Stimulated activated CD8-positive, alpha-beta memory T cell treated with anti-CD3 and anti-CD28 coated beads, Interleukin-15, amount 100 ng/mL, for 1 hour (primary cell): ENCODE data around the gene NSD1.
"Not testable (repeated sequence)": the region's sequence is repeated elsewhere in the genome, so short reads cannot be mapped to it uniquely, and the experiment has no call there.

Source experiments
- DNase-seq: peaks from one replicate; pipeline ENCODE4 v3.0.0-alpha.2; 2020; ENCODE audit warnings: low read depth

The NSD1 gene

GRCh38 chr5:177330991-177331842 is 197.6 kb downstream of the NSD1 start:
- no peak for DNase-seq

DNA sequence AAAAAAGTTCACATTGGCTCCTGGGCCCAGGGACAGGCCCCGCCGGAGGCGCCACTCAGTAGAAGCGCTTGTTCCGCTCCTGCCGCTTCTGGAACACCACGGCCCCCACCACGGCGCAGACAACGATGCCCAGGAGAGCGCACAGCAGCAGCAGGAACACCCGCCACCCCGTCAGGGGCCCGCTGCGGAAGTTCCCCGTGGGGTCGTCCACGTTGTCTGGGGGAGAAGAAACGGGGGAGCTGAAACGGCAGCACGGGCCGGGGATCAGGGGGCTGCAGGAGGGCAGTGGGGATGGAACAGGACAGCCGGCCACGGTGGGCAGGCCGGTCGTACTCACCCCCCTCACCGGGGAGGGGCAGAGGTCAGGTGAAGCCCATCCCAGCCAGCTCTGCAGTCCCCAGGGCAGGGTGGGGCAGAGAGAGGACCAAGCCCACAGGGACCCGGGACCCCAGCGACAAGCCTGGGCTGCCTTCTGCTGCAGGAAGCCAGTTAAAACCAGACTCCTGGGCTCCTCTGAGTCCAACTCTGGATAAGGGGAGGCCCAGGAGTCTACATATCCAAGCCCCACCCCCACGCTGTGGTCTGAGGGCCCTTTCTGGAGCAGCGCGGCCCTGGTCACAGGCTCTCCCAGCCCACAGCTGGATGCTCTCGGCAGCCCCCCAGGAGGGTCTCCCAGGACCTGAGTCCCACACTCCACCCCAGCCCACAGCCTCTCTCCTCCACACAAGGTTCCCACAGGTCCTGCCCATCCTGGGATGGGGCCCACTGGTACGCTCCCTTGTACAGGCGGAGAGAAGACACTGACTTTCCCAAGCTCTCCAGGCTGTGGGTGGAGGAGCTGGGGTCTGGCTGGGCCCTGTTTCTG is 198.7 kb downstream of the NSD1 start:
- DNase-seq = no peak

- no peak for DNase-seq
Observed at GRCh38 chr5:177332896-177333260, 199.3 kb downstream of the NSD1 start.

- no peak for DNase-seq
Observed at GRCh38 chr5:177333420-177334154, 200.0 kb downstream of the NSD1 start.

GRCh38 chr5:177334155-177334551 is 200.6 kb downstream of the NSD1 start:
- DNase-seq = no peak

DNA sequence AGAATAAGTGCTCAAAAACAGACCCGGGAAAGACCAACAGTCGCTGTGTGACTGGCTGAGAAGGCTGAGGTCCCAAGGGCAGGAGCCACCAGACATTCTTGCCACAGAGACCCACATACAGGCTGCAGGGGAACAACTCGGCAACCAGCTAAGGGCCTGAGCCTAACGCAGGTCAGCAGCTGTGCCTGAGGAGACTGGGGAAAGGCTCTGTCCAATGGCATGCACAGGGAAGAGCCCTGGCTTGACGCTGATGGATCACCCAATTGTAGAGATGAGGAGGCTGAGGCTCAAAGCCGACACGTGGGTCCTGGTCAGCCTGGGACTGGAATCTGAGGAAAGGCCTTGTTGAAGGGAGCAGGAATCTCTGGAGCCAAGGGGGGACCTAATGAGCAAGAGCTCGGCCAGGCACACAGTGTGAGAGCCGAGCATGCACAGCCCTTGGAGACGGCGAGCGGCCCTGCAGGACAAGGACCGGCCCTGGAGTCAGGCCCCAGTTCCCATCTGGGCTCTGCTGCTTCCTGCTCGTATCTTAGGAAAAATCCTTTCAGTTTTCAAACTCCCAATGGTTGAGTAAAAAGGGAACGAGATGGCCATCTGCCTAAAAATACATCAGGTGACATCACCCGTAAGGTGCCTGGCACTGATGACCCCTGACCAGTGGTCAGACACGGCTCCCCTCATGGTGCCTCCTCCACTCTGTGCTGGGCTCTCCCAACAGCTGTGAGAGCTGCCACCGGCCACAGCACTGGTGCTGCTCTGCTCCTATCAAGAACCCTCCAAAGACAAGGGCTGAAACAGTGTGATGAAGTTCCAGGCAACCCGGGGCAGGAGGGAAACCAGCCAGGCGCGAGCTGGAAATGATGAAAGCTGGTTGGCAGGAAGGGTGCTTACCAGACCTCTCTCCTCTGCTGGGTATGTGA is 201.5 kb downstream of the NSD1 start:
- DNase-seq = no peak

DNA sequence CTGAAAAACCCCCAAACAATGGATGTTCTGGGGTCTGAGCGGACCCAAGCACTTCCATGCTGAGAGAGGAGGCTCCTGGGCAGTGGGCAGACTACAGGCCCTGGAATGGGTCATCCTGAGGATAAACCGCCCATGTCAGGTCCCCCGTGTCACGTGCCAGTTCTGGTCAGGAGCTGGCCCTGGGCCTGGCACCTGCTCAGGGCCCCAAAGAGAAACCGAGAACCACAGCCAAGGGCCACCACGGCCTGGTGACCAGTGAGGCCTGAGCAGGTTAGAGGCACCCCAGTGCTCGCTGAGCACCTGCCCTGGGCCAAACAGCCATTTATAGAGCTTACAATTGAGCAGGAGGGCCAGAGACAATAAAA is 202.1 kb downstream of the NSD1 start:
- no peak for DNase-seq

GRCh38 chr5:177336112-177336511 is 202.5 kb downstream of the NSD1 start:
- DNase-seq = no peak

- no peak for DNase-seq
Observed at GRCh38 chr5:177336603-177337494, 203.3 kb downstream of the NSD1 start.

DNA sequence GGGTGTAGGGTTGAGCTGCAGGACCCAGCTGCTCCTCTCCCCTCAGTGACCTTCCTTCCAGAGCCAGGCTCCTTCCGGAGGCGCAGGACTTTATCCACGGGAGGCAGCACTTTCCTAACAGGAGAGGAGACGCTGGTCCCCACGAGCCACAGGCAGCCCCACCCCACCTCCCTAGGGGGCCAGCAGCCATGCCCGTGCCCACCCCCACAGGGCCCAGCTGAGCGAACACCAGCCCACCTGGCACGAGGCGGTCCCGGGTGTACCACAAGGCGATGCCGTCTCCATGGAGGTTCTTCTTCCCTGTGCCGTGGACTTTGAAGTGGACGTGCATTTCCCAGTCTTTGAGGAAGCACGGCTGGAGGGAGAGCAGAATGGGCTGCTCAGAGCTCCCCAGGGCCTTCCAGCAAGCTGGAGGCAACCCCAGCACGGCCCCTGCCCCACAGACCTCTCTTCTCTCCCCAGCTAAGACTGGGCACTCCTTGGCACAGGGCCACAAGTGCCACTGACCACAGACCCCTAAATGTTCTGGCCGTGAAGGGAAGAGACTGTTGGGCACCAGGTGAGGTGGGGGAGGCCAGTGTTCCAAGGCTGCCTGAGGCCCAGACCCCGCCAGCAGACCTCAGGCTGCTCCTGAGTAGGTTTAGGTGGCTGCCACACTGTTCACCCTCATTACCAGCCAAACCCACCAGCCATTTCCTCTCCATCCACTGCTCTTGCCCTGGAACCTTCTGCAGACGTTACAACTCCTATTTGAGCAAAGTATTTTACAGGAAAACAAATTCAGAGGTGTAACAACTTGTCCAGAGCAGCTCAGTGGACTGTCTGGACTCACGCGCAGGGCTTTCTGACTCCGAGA is 204.9 kb downstream of the NSD1 start:
- no peak for DNase-seq

GRCh38 chr5:177339107-177339638 is 205.6 kb downstream of the NSD1 start:
- no peak for DNase-seq

DNA sequence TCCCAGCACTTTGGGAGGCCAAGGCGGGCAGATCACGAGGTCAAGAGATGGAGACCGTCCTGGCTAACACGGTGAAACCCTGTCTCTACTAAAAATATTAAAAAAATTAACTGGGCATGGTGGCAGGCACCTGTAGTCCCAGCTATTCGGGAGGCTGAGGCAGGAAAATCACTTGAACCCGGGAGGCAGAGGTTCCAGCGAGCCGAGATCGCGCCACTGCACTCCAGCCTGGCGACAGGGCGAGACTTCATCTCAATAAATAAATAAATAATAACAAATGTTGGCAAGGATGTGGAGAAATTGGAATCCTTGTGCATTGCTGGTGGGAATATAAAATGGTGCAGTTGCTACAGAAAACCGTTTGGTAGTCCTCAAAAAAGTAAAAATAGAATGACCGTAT is 209.4 kb downstream of the NSD1 start:
- DNase-seq = not testable (repeated sequence)

DNA sequence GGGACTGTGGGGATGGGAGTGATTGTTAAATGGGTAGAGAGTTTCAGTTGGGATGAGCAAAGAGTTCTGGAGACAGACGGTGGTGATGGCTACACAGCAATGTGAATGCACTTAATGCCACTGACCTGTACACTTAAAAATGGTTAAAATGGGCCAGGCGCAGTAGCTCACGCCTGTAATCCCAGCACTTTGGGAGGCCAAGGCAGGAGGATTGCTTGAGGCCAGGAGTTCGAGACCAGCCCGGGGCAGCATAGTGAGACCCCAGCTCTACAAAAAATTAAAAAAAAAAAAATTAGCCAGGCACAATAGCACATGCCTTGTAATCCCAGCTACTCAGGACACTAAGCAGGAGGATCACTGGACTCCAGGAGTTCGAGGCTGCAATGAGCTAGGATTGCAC is 210.2 kb downstream of the NSD1 start:
- DNase-seq = no peak

DNA sequence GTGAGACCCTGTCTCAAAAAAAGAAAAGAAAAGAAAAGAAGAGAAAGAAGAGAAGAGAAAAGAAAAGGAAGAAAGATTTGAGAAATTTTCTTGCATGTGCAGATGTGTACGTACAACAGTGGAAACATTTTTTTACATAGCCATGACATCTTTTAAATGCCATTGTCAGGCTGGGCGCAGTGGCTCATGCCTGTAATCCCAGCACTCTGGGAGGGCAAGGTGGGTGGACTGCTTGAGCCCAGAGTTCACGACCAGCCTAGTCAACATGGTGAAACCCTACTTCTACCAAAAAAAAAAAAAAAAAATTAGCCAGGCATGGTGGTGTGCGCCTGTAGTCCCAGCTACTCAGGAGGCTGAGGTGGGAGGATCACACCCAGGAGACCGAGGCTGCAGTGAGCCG is 211.3 kb downstream of the NSD1 start:
- no peak for DNase-seq

DNA sequence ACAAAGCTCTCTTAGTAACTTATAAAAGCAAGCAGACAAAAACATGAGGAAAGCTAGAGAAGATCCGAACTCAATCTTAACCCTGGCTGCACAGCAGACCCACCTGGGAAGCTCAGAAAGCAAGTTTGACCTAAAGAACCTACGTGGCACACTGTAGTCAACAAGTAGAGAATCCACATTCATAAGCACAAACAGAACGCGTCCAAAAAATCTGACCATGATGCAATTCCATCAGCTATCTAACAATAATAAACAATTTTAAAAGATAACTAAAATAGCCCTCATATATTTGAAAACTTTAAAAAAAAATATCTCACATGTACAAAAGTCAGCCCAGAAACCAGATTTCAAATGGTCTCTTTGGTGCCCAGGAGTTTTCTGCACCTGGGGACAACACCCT is 213.2 kb downstream of the NSD1 start:
- DNase-seq = no peak

DNA sequence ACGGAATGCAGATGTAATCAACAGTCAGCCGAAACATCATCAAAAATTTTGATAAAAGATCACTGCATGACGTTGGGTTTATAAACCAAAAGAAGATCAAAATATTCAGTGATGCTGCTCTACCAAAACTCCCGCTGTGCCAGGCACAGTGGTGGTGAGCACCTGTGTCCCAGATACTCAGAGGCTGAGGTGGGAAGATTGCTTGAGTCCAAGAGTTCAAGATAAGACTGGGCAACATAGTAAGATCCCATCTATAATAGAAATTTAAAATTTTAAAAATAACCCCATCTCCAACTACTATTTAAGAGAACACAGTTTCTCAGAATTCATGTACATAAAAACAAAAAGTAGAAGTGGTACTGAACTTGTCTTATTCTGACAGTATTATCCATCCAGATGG is 214.1 kb downstream of the NSD1 start:
- DNase-seq = no peak

DNA sequence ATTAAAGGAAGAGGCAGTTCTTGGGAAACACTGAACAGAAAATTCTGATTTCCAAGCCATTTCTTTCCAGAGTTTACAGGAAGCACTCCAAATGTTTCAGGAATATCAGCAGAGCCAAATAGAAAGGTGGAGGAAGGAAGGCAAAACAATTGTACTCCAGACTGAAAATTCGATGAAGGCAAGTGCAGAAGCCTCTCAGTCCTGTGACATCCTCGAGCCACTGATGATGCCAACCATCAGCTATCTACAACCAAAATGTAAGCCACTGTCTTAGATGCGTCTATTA is 215.7 kb downstream of the NSD1 start:
- no peak for DNase-seq

GRCh38 chr5:177349762-177350161 is 216.2 kb downstream of the NSD1 start:
- DNase-seq = no peak
